Right atrium auricular region (tissue), 2 donors: ENCODE data around the gene PCBP2. TPM values are rescaled to one million over a fixed set of nuclear protein-coding genes. Genes with fewer than 3 reads are reported as not detected.

Experiments used
- DNase-seq: peaks from one replicate; pipeline ENCODE4 v3.0.0-alpha.2; 2019; ENCODE audit warnings: low spot score
- H3K27ac ChIP-seq, 2 donors: fragments of 200-600 bp; sonication (generic); 1 replicate in 1 of 2; 2 replicates in 1 of 2; pipeline ENCODE4 v1.5.1; 2016 to 2019
- H3K27me3 ChIP-seq, 2 donors: fragments of 200-600 bp; sonication (generic); one replicate each; pipeline versions ENCODE4 v1.5.1 to v1.6.0; 2017 to 2019
- H3K36me3 ChIP-seq: fragments of 200-600 bp; sonication (generic); one replicate; pipeline ENCODE4 v1.5.1; 2016
- H3K4me1 ChIP-seq, 2 donors: fragments of 200-600 bp; sonication (generic); one replicate each; pipeline versions ENCODE4 v1.5.1 to v1.6.0; 2017 to 2019
- H3K4me3 ChIP-seq, 2 donors: fragments of 200-600 bp; sonication (generic); 1 replicate in 1 of 2; 2 replicates in 1 of 2; pipeline ENCODE4 v1.5.1; 2017 to 2019; ENCODE audit warnings: mild to moderate bottlenecking in 1 of 2, moderate library complexity in 1 of 2
- H3K9me3 ChIP-seq, 2 donors: fragments of 200-600 bp; sonication (generic); one replicate each; pipeline ENCODE4 v1.5.1; 2019
- CTCF ChIP-seq, 2 donors: fragments of 200-600 bp; sonication (generic); IDR thresholded peaks; one replicate each; pipeline ENCODE4 v1.5.1; 2019; ENCODE audit warnings: antibody characterized with exemption in 2 of 2
- total RNA-seq, 2 donors: library from RNA; depleted of rRNA; stranded (reverse); fragments of >200 nt; gene quantifications; one replicate each; pipeline ENCODE4 v1.1.0, GENCODE V29; 2016

The PCBP2 gene
- total RNA-seq, 2 donors from 2014 or later = 288 to 378 TPM

DNA sequence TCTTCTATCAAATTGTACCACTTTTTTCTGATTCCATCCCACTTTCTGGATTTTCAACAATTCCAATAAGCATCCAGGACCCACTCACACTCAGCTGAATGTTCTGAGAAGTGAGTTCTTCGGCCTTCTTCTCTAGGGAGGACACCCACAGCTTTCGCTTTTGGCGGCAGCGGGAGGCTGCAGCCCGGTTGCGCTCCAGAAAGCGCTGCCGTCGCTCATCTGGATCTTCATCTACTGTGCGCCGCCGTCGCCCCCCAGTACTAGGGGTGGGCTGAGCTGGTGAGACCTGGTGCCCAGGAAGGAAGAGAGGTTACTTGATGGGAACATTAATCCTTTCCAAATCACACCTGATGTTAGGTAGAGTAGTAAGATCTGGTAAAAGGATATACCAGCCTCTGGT, 72.6 kb downstream of the PCBP2 start:
- no peaks in the 10 kb centered on the region for H3K9me3 ChIP-seq
- TF ChIP-seq CTCF (IDR thresholded peaks at IDR 0.05) = no peak
- no peaks in the 10 kb centered on the region for H3K4me1 ChIP-seq
- no peaks in the 10 kb centered on the region for H3K27me3 ChIP-seq
- no peak for DNase-seq
- no peak overlapping the region for H3K4me3 ChIP-seq
- no peak overlapping the region for H3K27ac ChIP-seq
- H3K36me3 ChIP-seq = peaks cover 87% of the 10 kb centered on the region

GRCh38 chr12:53530061-53530460, 78.2 kb downstream of the PCBP2 start:
- TF ChIP-seq CTCF (IDR thresholded peaks at IDR 0.05) = no peak
- peaks cover 87% of the 10 kb centered on the region for H3K36me3 ChIP-seq
- H3K4me1 ChIP-seq = no peaks in the 10 kb centered on the region
- DNase-seq = no peak
- no peaks in the 10 kb centered on the region for H3K27me3 ChIP-seq
- H3K9me3 ChIP-seq = no peaks in the 10 kb centered on the region
- no peak overlapping the region for H3K27ac ChIP-seq
- no peak overlapping the region for H3K4me3 ChIP-seq

Other genes starting within 250 kb of the PCBP2 start
- under 1 TPM in 1 of 2 donors, not detected in 1; 0.47 TPM for gene ITGB7, start 244.9 kb upstream of the PCBP2 start, total RNA-seq
- gene RARG, start 219.9 kb upstream of the PCBP2 start, total RNA-seq = 10 to 100 TPM; 14.8 to 15.0 TPM
- under 1 TPM; 0.12 to 0.59 TPM for gene ESPL1, start 183.8 kb upstream of the PCBP2 start, total RNA-seq
- 100 to 1,000 TPM; 416 to 549 TPM for gene PFDN5, start 156.6 kb upstream of the PCBP2 start, total RNA-seq
- 10 to 100 TPM; 26.9 to 28.3 TPM for gene MYG1, start 152.4 kb upstream of the PCBP2 start, total RNA-seq
- gene AAAS, start 130.5 kb upstream of the PCBP2 start, total RNA-seq = 10 to 100 TPM; 30.4 to 30.8 TPM
- gene SP7, start 115.7 kb upstream of the PCBP2 start, total RNA-seq = not detected
- gene SP1, start 71.9 kb upstream of the PCBP2 start, total RNA-seq = 10 to 100 TPM; 21.2 to 36.6 TPM
- under 1 TPM; 0.37 to 0.47 TPM for gene AMHR2, start 28.2 kb upstream of the PCBP2 start, total RNA-seq
- gene PRR13, start 10.4 kb upstream of the PCBP2 start, total RNA-seq = 10 to 100 TPM; 38.8 to 60.6 TPM
- gene MAP3K12, start 47.4 kb downstream of the PCBP2 start, total RNA-seq = 1 to 10 TPM; 2.6 to 9.8 TPM
- gene TARBP2, start 49.2 kb downstream of the PCBP2 start, total RNA-seq = 10 to 100 TPM; 11.1 to 18.9 TPM
- not detected for gene NPFF, start 55.4 kb downstream of the PCBP2 start, total RNA-seq
- gene ATF7, start 174.3 kb downstream of the PCBP2 start, total RNA-seq = 10 to 100 TPM; 22.1 to 24.7 TPM
- gene ATP5MC2, start 224.0 kb downstream of the PCBP2 start, total RNA-seq = 100 to 1,000 TPM; 481 to 659 TPM